Testis (tissue), 3 donors: Measurements from ENCODE around the gene NME9. TPM values are rescaled to one million over a fixed set of nuclear protein-coding genes. Genes with fewer than 3 reads are reported as not detected.

Source experiments
- DNase-seq: peaks from one replicate; pipeline ENCODE4 v3.0.0-alpha.2; 2019
- H3K27ac ChIP-seq, 2 donors: fragments of 200-600 bp; sonication (generic); one replicate each; pipeline ENCODE4 v1.5.1; 2019
- H3K27me3 ChIP-seq: fragments of 200-600 bp; sonication (generic); one replicate; pipeline ENCODE4 v1.5.1; 2019
- H3K36me3 ChIP-seq: fragments of 200-600 bp; sonication (generic); one replicate; pipeline ENCODE4 v1.5.1; 2017; ENCODE audit warnings: low read depth; ENCODE audit errors: missing control alignments
- H3K4me1 ChIP-seq: fragments of 200-600 bp; sonication (generic); one replicate; pipeline ENCODE4 v1.5.1; 2019
- H3K4me3 ChIP-seq, 2 donors: fragments of 200-600 bp; sonication (generic); one replicate each; pipeline ENCODE4 v1.5.1; 2017 to 2019
- H3K9me3 ChIP-seq: fragments of 200-600 bp; sonication (generic); one replicate; pipeline ENCODE4 v1.5.1; 2017
- POLR2A ChIP-seq: fragments of 450-650 bp; IDR thresholded peaks from one replicate; pipeline ENCODE4 v1.6.1; 2017; ENCODE audit warnings: antibody characterized with exemption, mild to moderate bottlenecking, moderate library complexity
- WGBS, 2 donors: methylation state at CpG; one replicate each; pipeline ENCODE4 v1.1.5; 2018; 5-methylcytosine and 5-hydroxymethylcytosine counted together
- intact Hi-C: fragments of 100-400 bp; cut with DNase I; formaldehyde crosslinking; loops from one replicate; pipeline ENCODE4 v1.15.1; 2023; ENCODE audit warnings: low total_unique reads
- polyA plus RNA-seq: library from polyadenylated mRNA; stranded (reverse); fragments of 350-450 nt; fragmentation: Illumina TruSeq; extraction: RNeasy Lipid Tissue Mini Kit (QIAGEN cat#74804); gene quantifications from one replicate; pipeline ENCODE4 v1.2.3, GENCODE V29; 2014; ENCODE audit warnings: low read depth, low replicate concordance; ENCODE audit not compliant: insufficient read depth
- total RNA-seq, 2 donors: library from RNA; depleted of rRNA; stranded (reverse); fragments of >200 nt; gene quantifications; one replicate each; pipeline ENCODE4 v1.2.3, GENCODE V29; 2016
- TF ChIP-seq, protein P1 (sequence below), 3 experiments: fragments of 450-650 bp in 2 of 3; fragments of 200-600 bp in 1 of 3; sonication (generic) in 1 of 3; IDR thresholded peaks; one replicate each; pipeline ENCODE4 v1.5.1; 2016 to 2019; ENCODE audit warnings: antibody characterized with exemption in 3 of 3, mild to moderate bottlenecking in 2 of 3, moderate library complexity in 1 of 3

The NME9 gene
- total and polyA plus RNA-seq, 3 donors from 2014 or later, result 3.2 to 11.5 (median 8.0) TPM

DNA sequence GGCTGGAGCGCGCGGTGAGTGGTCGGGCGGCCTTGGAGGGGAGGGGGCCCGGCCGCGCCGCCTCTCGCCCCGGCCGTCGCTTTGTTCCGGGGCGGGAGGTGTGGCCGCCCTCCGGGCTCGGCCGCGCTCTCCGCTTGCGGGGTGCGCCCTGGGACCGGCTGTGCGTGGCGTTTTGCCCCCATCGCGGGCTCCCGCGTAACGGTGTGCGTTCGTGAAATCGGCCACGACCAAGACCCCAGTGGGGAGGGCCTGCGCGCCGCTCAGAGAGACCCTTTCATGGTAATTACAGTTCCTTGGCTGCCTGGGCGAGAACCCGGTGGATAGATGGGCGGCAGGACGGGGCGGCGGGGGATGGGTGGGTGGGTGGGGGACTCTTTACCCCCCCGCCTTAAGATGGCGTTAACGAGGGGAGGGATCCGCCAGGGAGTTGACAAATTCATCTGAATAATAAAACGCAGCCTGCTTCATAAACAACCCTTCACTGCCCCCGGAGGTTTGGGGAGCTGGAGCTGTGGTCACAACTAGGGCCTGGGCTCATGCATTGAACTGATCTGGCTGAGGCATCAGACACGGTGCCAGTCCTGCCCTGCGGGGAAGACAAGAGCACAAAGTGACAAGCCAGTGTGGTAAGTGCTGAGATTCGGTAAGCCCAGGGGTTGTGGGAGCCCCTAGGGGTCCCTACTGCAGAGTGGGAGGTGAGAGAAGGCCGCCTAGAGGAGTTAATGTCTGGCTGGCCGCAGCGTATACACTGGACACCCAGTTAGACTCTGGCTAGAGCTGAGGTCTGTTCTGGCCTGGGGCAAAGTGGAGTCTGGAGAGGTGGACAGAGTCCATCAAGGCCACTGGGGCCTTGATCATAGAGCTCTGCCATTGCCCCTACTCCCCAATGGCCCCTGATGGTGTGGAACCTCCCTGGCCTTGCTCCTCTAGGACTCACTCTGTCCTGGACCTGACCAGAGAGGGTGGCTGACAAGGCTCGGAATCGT lies 19.4 kb upstream of the NME9 start:
- intact Hi-C loops, result loop anchor here (10.0 kb wide), 1 partner anchor 56 kb away; no protein-coding TSS in a partner anchor
- DNase-seq, result peak; percentile 43

DNA sequence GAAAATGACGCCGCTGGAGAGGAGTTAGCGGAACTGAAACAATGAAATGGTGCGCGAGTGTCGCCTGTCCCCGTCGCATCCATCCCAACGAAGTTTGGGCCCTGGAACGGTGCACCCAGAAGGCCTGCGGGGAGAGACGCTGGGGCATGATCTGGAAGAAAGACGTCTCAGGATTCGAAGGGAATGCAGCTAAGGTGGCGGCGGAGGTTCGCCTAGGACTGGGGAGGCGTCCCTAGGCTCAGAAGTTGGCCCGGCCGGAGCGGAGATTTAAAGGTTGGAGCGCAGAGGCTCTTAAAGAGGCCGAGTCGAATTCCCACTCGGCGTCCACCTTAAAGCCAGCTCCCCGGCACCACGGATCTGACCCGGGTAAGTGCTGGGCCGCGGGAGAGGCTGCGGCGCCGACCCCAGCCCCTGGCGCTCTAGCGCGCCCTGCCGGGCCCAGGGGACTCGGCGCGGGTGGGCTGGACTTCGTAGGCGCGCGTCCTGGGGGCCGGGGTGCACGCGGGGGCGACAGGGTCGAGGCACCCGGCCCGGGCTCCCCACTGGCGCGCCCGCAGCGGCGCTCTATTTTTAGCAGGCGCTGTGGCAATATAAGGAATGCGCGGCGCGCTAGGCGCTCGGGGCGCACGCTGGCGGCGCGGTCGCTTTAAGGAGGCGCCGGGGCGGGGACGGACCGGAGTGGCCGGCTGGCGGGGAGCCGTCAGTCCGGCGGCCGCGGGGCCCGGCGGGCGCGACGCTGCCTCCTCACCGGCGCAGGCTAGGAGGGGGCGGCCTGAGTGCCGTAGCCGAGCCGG lies 18.5 kb upstream of the NME9 start, which contains the start of gene MRAS:
Gene MRAS, plus strand, starts transcription at position 620 of the 794 bp plus-strand sequence. CDS start 24,305 bp downstream, outside the sequence.
- no peaks in the 10 kb centered on the region for H3K27me3 ChIP-seq
- no peaks in the 10 kb centered on the region for H3K9me3 ChIP-seq
- no peaks in the 10 kb centered on the region for H3K36me3 ChIP-seq
- TF ChIP-seq, protein P1, sequence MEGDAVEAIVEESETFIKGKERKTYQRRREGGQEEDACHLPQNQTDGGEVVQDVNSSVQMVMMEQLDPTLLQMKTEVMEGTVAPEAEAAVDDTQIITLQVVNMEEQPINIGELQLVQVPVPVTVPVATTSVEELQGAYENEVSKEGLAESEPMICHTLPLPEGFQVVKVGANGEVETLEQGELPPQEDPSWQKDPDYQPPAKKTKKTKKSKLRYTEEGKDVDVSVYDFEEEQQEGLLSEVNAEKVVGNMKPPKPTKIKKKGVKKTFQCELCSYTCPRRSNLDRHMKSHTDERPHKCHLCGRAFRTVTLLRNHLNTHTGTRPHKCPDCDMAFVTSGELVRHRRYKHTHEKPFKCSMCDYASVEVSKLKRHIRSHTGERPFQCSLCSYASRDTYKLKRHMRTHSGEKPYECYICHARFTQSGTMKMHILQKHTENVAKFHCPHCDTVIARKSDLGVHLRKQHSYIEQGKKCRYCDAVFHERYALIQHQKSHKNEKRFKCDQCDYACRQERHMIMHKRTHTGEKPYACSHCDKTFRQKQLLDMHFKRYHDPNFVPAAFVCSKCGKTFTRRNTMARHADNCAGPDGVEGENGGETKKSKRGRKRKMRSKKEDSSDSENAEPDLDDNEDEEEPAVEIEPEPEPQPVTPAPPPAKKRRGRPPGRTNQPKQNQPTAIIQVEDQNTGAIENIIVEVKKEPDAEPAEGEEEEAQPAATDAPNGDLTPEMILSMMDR (IDR thresholded peaks at IDR 0.05), result peak in 1 of 3 experiments; percentile 2
- TF ChIP-seq POLR2A, result no peak
- peak within 1 kb of the TSS; percentile 70 to 80 for H3K4me3 ChIP-seq
- 0% methylated on average over 21 to 36 of the region's 93 CpGs for WGBS, 2 donors
- DNase-seq, result peak; percentile 78
- intact Hi-C loops, result loop anchor here (10.0 kb wide), 1 partner anchor 57 kb away; no protein-coding TSS in a partner anchor
- no peaks in the 10 kb centered on the region for H3K4me1 ChIP-seq
- peak within 1 kb of the TSS; percentile 74 to 96 for H3K27ac ChIP-seq

More for the DNA sequence above, 19.4 kb upstream of the NME9 start:
- Histone ChIP-seq H3K4me1 (no peaks in the 10 kb centered on the region), H3K36me3 (no peaks in the 10 kb centered on the region), H3K4me3 (peak overlapping the region; percentile 70 to 80), H3K9me3 (no peaks in the 10 kb centered on the region), H3K27ac (peak overlapping the region; percentile 63 to 96), H3K27me3 (no peaks in the 10 kb centered on the region)
- WGBS, 2 donors, result 6 to 7% methylated on average over 12 to 20 of the region's 58 CpGs
- TF ChIP-seq, protein P1 (IDR thresholded peaks at IDR 0.05), result no peak
- TF ChIP-seq POLR2A, result no peak

DNA sequence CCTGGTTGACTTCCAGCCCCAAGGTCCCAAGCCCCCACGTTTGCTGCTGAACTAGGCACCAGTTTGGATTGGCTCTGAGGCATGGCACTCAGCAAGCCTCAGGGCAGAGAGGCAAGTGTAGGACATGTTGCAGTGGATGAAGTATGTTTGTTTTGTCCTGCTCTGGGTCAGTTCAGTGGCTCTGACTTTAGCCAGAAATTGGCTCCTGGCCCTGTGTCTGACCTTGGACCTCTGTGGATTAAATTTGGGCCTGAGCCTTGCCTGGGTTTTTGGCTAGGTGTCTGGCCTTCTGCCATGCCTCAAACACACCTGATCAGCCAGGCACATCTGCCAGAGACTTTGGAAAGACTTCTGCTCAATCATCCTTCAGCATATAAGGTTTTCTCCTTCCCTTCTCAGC lies 15.1 kb upstream of the NME9 start:
- intact Hi-C loops, result loop anchor here (10.0 kb wide), 1 partner anchor 60 kb away; no protein-coding TSS in a partner anchor
- no peak overlapping the region for H3K4me3 ChIP-seq
- H3K27ac ChIP-seq, result no peak overlapping the region
- H3K4me1 ChIP-seq, result no peaks in the 10 kb centered on the region
- no peaks in the 10 kb centered on the region for H3K36me3 ChIP-seq
- DNase-seq, result no peak
- 21 to 33% methylated on average over 1 of the region's 1 CpG for WGBS, 2 donors
- no peaks in the 10 kb centered on the region for H3K9me3 ChIP-seq
- no peak for TF ChIP-seq POLR2A
- TF ChIP-seq, protein P1 (IDR thresholded peaks at IDR 0.05), result no peak
- H3K27me3 ChIP-seq, result no peaks in the 10 kb centered on the region

- Histone ChIP-seq H3K4me3 (no peak overlapping the region), H3K27me3 (no peaks in the 10 kb centered on the region), H3K9me3 (no peaks in the 10 kb centered on the region), H3K36me3 (no peaks in the 10 kb centered on the region), H3K4me1 (peaks cover 12% of the 10 kb centered on the region), H3K27ac (no peak overlapping the region)
- DNase-seq, result no peak
- intact Hi-C loops, result loop anchor here (10.0 kb wide), 1 partner anchor 64 kb away; no protein-coding TSS in a partner anchor
- no peak for TF ChIP-seq POLR2A
- TF ChIP-seq, protein P1 (IDR thresholded peaks at IDR 0.05), result no peak
- WGBS, 2 donors, result 92 to 94% methylated on average over 5 of the region's 5 CpGs
Measured at GRCh38 chr3:138340511-138340910, 10.9 kb upstream of the NME9 start.
